ENCODE measurements around the gene NFIC.
"Not testable (repeated sequence)": the region's sequence is repeated elsewhere in the genome, so short reads cannot be mapped to it uniquely, and the experiment has no call there.

The NFIC gene

GRCh38 chr19:3375221-3376090 lies 9.1 kb downstream of the NFIC start:
- DNase-seq = no peak

- DNase-seq = not testable (repeated sequence)
Measured at GRCh38 chr19:3376091-3376455, 9.7 kb downstream of the NFIC start.

GRCh38 chr19:3378352-3379150 lies 12.2 kb downstream of the NFIC start:
- DNase-seq = no peak

- no peak for DNase-seq
Measured at GRCh38 chr19:3380829-3381228, 14.4 kb downstream of the NFIC start.

- DNase-seq = no peak
Measured at GRCh38 chr19:3381701-3382372, 15.5 kb downstream of the NFIC start.

GRCh38 chr19:3382460-3383100 lies 16.2 kb downstream of the NFIC start:
- no peak for DNase-seq

GRCh38 chr19:3383121-3383722 lies 16.8 kb downstream of the NFIC start:
- DNase-seq = no peak

GRCh38 chr19:3386447-3387234 lies 20.3 kb downstream of the NFIC start:
- no peak for DNase-seq

- no peak for DNase-seq
Measured at GRCh38 chr19:3387645-3388589, 21.5 kb downstream of the NFIC start.

GRCh38 chr19:3389446-3389778 lies 23.0 kb downstream of the NFIC start:
- DNase-seq = no peak

- DNase-seq = no peak
Measured at GRCh38 chr19:3389876-3390371, 23.5 kb downstream of the NFIC start.

GRCh38 chr19:3391911-3392310 lies 25.5 kb downstream of the NFIC start:
- DNase-seq = not testable (repeated sequence)

GRCh38 chr19:3392480-3392879 lies 26.1 kb downstream of the NFIC start:
- DNase-seq = no peak

GRCh38 chr19:3396881-3397265 lies 30.5 kb downstream of the NFIC start:
- no peak for DNase-seq

- no peak for DNase-seq
Measured at GRCh38 chr19:3397266-3398022, 31.1 kb downstream of the NFIC start.

GRCh38 chr19:3398114-3398899 lies 31.9 kb downstream of the NFIC start:
- no peak for DNase-seq

GRCh38 chr19:3398900-3399278 lies 32.5 kb downstream of the NFIC start:
- DNase-seq = no peak

GRCh38 chr19:3399311-3399710 lies 32.9 kb downstream of the NFIC start:
- not testable (repeated sequence) for DNase-seq
